Hepatocyte (in vitro differentiated cells): Measurements from ENCODE around the gene EYS.

Experiments used
- CTCF ChIP-seq: fragments of 200-600 bp; sonication (generic); IDR thresholded peaks from 2 replicates; pipeline ENCODE4 v1.5.1; 2016; ENCODE audit warnings: antibody characterized with exemption, mild to moderate bottlenecking; ENCODE audit not compliant: poor library complexity
- EZH2 ChIP-seq: fragments of 200-600 bp; sonication (generic); IDR thresholded peaks from 2 replicates; pipeline ENCODE4 v1.6.1; 2016; ENCODE audit warnings: antibody characterized with exemption, mild to moderate bottlenecking, borderline replicate concordance

- TF ChIP-seq CTCF (no peak), EZH2 (no peak)
Observed at GRCh38 chr6:64847396-64847795, 859.6 kb downstream of the EYS start.
